Medulla oblongata (tissue), 1 donor: ENCODE measurements around the gene PTGES2.

Source experiments
- DNase-seq: peaks from one replicate; pipeline ENCODE4 v3.0.0-alpha.2; 2015; ENCODE audit errors: extremely low spot score

PTGES2 gene

GRCh38 chr9:128127568-128127989 lies at the start of gene PTGES2:
TSS of gene PTGES2 (minus strand) at chr9:128127729. CDS start at chr9:128127717, 12 bp downstream.
- peak; percentile 91 for DNase-seq

GRCh38 chr9:128175726-128176125 lies 48.2 kb upstream of the PTGES2 start:
- DNase-seq = no peak

- DNase-seq = no peak
Observed at GRCh38 chr9:128175102-128175563, 47.6 kb upstream of the PTGES2 start.

GRCh38 chr9:128174062-128174461 lies 46.5 kb upstream of the PTGES2 start:
- no peak for DNase-seq

GRCh38 chr9:128169925-128170324 lies 42.4 kb upstream of the PTGES2 start:
- no peak for DNase-seq

GRCh38 chr9:128169492-128169891 lies 42.0 kb upstream of the PTGES2 start:
- DNase-seq = no peak

GRCh38 chr9:128168731-128169308 lies 41.3 kb upstream of the PTGES2 start:
- DNase-seq = no peak

- DNase-seq = no peak
Observed at GRCh38 chr9:128167209-128167608, 39.7 kb upstream of the PTGES2 start.

GRCh38 chr9:128166169-128166568 lies 38.6 kb upstream of the PTGES2 start:
- no peak for DNase-seq

- DNase-seq = no peak
Observed at GRCh38 chr9:128164307-128164885, 36.9 kb upstream of the PTGES2 start.

GRCh38 chr9:128163523-128164306 lies 36.2 kb upstream of the PTGES2 start:
- no peak for DNase-seq

- no peak for DNase-seq
Observed at GRCh38 chr9:128163027-128163515, 35.5 kb upstream of the PTGES2 start.

- DNase-seq = peak; percentile 36
Observed at GRCh38 chr9:128162215-128163026, 34.9 kb upstream of the PTGES2 start.

- DNase-seq = no peak
Observed at GRCh38 chr9:128161215-128161902, 33.8 kb upstream of the PTGES2 start.

GRCh38 chr9:128160603-128160987 lies 33.1 kb upstream of the PTGES2 start:
- peak; percentile 7 for DNase-seq

GRCh38 chr9:128159784-128160602 lies 32.5 kb upstream of the PTGES2 start, which contains the start of gene BBLN:
TSS of gene BBLN (plus strand) at chr9:128160265. CDS start at chr9:128160408, 143 bp downstream.
- peak; percentile 95 for DNase-seq

GRCh38 chr9:128159522-128159783 lies 31.9 kb upstream of the PTGES2 start:
- peak; percentile 9 for DNase-seq

- no peak for DNase-seq
Observed at GRCh38 chr9:128155736-128156500, 28.4 kb upstream of the PTGES2 start.

- no peak for DNase-seq
Observed at GRCh38 chr9:128153947-128154695, 26.6 kb upstream of the PTGES2 start.
